Heart left ventricle (tissue), 13 donors: ENCODE results near the gene AQP6.

ENCODE experiments used
- CTCF ChIP-seq, 12 donors: fragments of 200-600 bp; sonication (generic) in 4 of 12; IDR thresholded peaks; one replicate each; pipeline versions ENCODE4 v1.5.0 to v1.8.0; 2018 to 2022; ENCODE audit warnings: antibody characterized with exemption in 12 of 12, mild to moderate bottlenecking in 5 of 12
- POLR2A ChIP-seq, 2 donors: fragments of 450-650 bp; IDR thresholded peaks; one replicate each; pipeline ENCODE4 v1.6.1; 2017; ENCODE audit warnings: antibody characterized with exemption in 2 of 2, mild to moderate bottlenecking in 2 of 2, moderate library complexity in 2 of 2
- donor health status: ischemic (EF 13 %, LVEDD 7.1; RV severe dilation, severe dysfunction).
- donor health status: DM: no; HTN: yes; CAD: no.
- donor health status: DM: no; HTN: no; CAD: no.
- donor health status: ischemic (EF 25% LVEDD 6.9; RV normal size, moderate dysfunction).
- donor health status: ischemic (EF 25% LVEDD 5.7; RV mildly dilated, moderate dysfunction).
- donor health status: ischemic (EF 35%, LVEDD 5.7; RV mildly dilated, moderate dysfunction).
- donor health status: nonischemic (EF 11% LVEDD 7.7; RV severe dilation, severe dysfunction).
- donor health status: DM: yes; HTN: yes; CAD: no.
- donor health status: PGD.
- donor health status: ischemic (EF 29% LVEDD 5.4; RV normal size, mild dysfunction).
- donor health status: nonischemic (EF 23%, LVEDD 6.1; RV moderate dilation, normal function).

GRCh38 chr12:49979791-49980190 lies 7.0 kb downstream of the AQP6 start:
- TF ChIP-seq CTCF (IDR thresholded peaks at IDR 0.05) (no peak), POLR2A (IDR thresholded peaks at IDR 0.05) (no peak)
